Measurements from ENCODE around the gene FIBCD1. TPM values are rescaled to one million over a fixed set of nuclear protein-coding genes. Genes with fewer than 3 reads are reported as not detected.
A peak's percentile ranks its signal among the peaks of the same experiment; 100 is the strongest.

Gene FIBCD1
- total RNA-seq, 1 experiment from 2014 or later, result not detected

- DNase-seq, result no peak
- H3K4me3 ChIP-seq, result no peak overlapping the region
- no peaks in the 10 kb centered on the region for H3K36me3 ChIP-seq
- H3K27me3 ChIP-seq, result peaks cover 5% of the 10 kb centered on the region; the same call in 1 of the 2 replicates
- no peaks in the 10 kb centered on the region for H3K9me3 ChIP-seq
These were observed 4.8 kb downstream of the FIBCD1 start for GRCh38 chr9:130934246-130934645.

- H3K4me3 ChIP-seq, result no peak overlapping the region
- H3K27me3 ChIP-seq, result no peaks in the 10 kb centered on the region
- DNase-seq, result no peak
- H3K36me3 ChIP-seq, result no peaks in the 10 kb centered on the region
- H3K9me3 ChIP-seq, result no peaks in the 10 kb centered on the region
These were observed 5.7 kb downstream of the FIBCD1 start for GRCh38 chr9:130933114-130934046.

- no peaks in the 10 kb centered on the region for H3K27me3 ChIP-seq
- no peaks in the 10 kb centered on the region for H3K9me3 ChIP-seq
- no peaks in the 10 kb centered on the region for H3K36me3 ChIP-seq
- no peak overlapping the region for H3K4me3 ChIP-seq
- DNase-seq, result no peak
These were observed 6.6 kb downstream of the FIBCD1 start for GRCh38 chr9:130932255-130933079.

GRCh38 chr9:130931508-130932254 is 7.4 kb downstream of the FIBCD1 start:
- Histone ChIP-seq H3K36me3 (no peaks in the 10 kb centered on the region), H3K9me3 (no peaks in the 10 kb centered on the region), H3K4me3 (no peak overlapping the region), H3K27me3 (no peaks in the 10 kb centered on the region)
- no peak for DNase-seq

- DNase-seq, result no peak
- no peak overlapping the region for H3K4me3 ChIP-seq
- no peaks in the 10 kb centered on the region for H3K27me3 ChIP-seq
- H3K36me3 ChIP-seq, result no peaks in the 10 kb centered on the region
- H3K9me3 ChIP-seq, result no peaks in the 10 kb centered on the region
These were observed 8.2 kb downstream of the FIBCD1 start for GRCh38 chr9:130930804-130931349.

- no peaks in the 10 kb centered on the region for H3K36me3 ChIP-seq
- no peaks in the 10 kb centered on the region for H3K27me3 ChIP-seq
- no peak overlapping the region for H3K4me3 ChIP-seq
- DNase-seq, result no peak
- H3K9me3 ChIP-seq, result no peaks in the 10 kb centered on the region
These were observed 8.8 kb downstream of the FIBCD1 start for GRCh38 chr9:130930132-130930803.

- H3K36me3 ChIP-seq, result no peaks in the 10 kb centered on the region
- no peaks in the 10 kb centered on the region for H3K27me3 ChIP-seq
- H3K4me3 ChIP-seq, result no peak overlapping the region
- DNase-seq, result no peak
- no peaks in the 10 kb centered on the region for H3K9me3 ChIP-seq
These were observed 9.4 kb downstream of the FIBCD1 start for GRCh38 chr9:130929571-130930038.

GRCh38 chr9:130927995-130928900 is 10.8 kb downstream of the FIBCD1 start:
- Histone ChIP-seq H3K27me3 (no peaks in the 10 kb centered on the region), H3K36me3 (no peaks in the 10 kb centered on the region), H3K4me3 (no peak overlapping the region), H3K9me3 (no peaks in the 10 kb centered on the region)
- DNase-seq, result peak; percentile 63

- no peaks in the 10 kb centered on the region for H3K9me3 ChIP-seq
- H3K27me3 ChIP-seq, result no peaks in the 10 kb centered on the region
- DNase-seq, result peak; percentile 43
- no peaks in the 10 kb centered on the region for H3K36me3 ChIP-seq
- H3K4me3 ChIP-seq, result no peak overlapping the region
These were observed 11.7 kb downstream of the FIBCD1 start for GRCh38 chr9:130927338-130927737.

GRCh38 chr9:130925050-130925678 is 13.9 kb downstream of the FIBCD1 start:
- H3K27me3 ChIP-seq, result no peaks in the 10 kb centered on the region
- no peak for DNase-seq

GRCh38 chr9:130924448-130924788 is 14.6 kb downstream of the FIBCD1 start:
- DNase-seq, result no peak
- Histone ChIP-seq H3K36me3 (no peaks in the 10 kb centered on the region), H3K4me3 (no peak overlapping the region), H3K27me3 (no peaks in the 10 kb centered on the region), H3K9me3 (no peaks in the 10 kb centered on the region)

More at GRCh38 chr9:130925050-130925678, 13.9 kb downstream of the FIBCD1 start:
- Histone ChIP-seq H3K4me3 (no peak overlapping the region), H3K36me3 (no peaks in the 10 kb centered on the region), H3K9me3 (no peaks in the 10 kb centered on the region)

GRCh38 chr9:130923611-130924447 is 15.2 kb downstream of the FIBCD1 start:
- H3K36me3 ChIP-seq, result no peaks in the 10 kb centered on the region
- DNase-seq, result no peak
- no peaks in the 10 kb centered on the region for H3K27me3 ChIP-seq
- no peaks in the 10 kb centered on the region for H3K9me3 ChIP-seq
- no peak overlapping the region for H3K4me3 ChIP-seq

GRCh38 chr9:130922893-130923610 is 16.0 kb downstream of the FIBCD1 start:
- H3K36me3 ChIP-seq, result no peaks in the 10 kb centered on the region
- H3K9me3 ChIP-seq, result no peaks in the 10 kb centered on the region
- no peak overlapping the region for H3K4me3 ChIP-seq
- no peaks in the 10 kb centered on the region for H3K27me3 ChIP-seq
- DNase-seq, result no peak
